ENCODE results near the gene CCDC85C. TPM values are rescaled to one million over a fixed set of nuclear protein-coding genes. Genes with fewer than 3 reads are reported as not detected.
A peak's percentile ranks its signal among the peaks of the same experiment; 100 is the strongest.

CCDC85C gene
- total RNA-seq, 1 donor, result 11.2 TPM

DNA sequence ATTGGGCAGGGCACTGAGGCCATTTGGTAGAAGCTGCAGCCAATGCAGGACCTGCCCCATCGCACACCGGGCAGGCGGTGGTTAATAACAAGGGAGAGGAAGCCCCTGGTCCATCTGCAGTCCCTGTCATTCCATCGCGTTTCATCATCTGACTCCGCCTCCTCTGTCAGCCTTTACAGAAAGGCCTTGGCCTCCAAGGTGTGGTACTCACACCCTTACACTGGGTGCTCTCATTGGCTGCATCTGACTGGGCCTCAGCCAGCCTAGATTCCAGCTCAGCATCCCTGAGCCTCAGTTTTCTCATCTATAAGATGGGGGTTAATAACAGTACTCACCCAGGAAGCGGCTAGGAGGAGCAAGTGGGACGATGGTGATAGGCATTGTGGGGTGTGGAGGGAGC lies 26.2 kb upstream of the CCDC85C start:
- no peak overlapping the region for H3K4me3 ChIP-seq (ENCODE audit: low read depth, low read length)
- TF ChIP-seq, protein P1, sequence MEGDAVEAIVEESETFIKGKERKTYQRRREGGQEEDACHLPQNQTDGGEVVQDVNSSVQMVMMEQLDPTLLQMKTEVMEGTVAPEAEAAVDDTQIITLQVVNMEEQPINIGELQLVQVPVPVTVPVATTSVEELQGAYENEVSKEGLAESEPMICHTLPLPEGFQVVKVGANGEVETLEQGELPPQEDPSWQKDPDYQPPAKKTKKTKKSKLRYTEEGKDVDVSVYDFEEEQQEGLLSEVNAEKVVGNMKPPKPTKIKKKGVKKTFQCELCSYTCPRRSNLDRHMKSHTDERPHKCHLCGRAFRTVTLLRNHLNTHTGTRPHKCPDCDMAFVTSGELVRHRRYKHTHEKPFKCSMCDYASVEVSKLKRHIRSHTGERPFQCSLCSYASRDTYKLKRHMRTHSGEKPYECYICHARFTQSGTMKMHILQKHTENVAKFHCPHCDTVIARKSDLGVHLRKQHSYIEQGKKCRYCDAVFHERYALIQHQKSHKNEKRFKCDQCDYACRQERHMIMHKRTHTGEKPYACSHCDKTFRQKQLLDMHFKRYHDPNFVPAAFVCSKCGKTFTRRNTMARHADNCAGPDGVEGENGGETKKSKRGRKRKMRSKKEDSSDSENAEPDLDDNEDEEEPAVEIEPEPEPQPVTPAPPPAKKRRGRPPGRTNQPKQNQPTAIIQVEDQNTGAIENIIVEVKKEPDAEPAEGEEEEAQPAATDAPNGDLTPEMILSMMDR (IDR thresholded peaks at IDR 0.05; ENCODE audit: insufficient read depth, low read depth, low read length), result no peak
- no peak for DNase-seq (ENCODE audit: low read depth)

DNA sequence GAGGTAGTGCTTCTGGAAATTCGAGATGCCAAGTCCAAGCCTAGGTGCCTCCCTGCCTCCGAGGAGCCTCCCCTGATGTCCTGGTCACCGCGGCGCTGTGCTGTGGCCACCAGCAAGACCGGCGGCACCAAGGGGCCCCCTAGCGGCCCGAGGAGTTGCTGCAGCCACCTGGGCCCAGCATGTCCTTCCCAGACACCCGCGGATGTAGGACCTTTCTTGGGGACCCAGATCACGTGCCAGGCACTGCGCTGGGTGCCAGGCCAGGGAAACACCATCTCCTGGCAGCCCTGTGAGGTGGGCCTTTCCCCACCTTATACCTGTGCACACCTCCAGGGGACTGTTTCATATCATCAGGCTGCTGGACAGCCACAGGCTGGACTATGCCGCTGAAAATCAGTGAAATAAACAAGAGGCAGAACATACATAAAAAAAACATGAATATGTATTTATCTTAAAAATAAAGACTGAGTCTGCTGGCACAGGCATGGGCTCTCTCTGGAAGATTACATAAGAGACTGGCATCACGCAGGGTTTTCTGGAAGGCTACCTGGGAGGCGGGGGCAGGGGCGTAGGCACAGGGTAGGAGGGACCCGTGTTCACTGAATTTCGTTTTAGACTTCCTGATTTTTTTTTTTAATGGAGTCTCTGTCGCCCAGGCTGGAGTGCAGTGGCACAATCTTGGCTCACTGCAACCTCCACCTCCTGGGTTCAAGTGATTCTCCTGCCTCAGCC lies 25.0 kb upstream of the CCDC85C start:
- DNase-seq (ENCODE audit: low read depth), result peak; percentile 73
- H3K4me3 ChIP-seq (ENCODE audit: low read depth, low read length), result no peak overlapping the region
- TF ChIP-seq, protein P1 (IDR thresholded peaks at IDR 0.05; ENCODE audit: insufficient read depth, low read depth, low read length), result peak; percentile 99

DNA sequence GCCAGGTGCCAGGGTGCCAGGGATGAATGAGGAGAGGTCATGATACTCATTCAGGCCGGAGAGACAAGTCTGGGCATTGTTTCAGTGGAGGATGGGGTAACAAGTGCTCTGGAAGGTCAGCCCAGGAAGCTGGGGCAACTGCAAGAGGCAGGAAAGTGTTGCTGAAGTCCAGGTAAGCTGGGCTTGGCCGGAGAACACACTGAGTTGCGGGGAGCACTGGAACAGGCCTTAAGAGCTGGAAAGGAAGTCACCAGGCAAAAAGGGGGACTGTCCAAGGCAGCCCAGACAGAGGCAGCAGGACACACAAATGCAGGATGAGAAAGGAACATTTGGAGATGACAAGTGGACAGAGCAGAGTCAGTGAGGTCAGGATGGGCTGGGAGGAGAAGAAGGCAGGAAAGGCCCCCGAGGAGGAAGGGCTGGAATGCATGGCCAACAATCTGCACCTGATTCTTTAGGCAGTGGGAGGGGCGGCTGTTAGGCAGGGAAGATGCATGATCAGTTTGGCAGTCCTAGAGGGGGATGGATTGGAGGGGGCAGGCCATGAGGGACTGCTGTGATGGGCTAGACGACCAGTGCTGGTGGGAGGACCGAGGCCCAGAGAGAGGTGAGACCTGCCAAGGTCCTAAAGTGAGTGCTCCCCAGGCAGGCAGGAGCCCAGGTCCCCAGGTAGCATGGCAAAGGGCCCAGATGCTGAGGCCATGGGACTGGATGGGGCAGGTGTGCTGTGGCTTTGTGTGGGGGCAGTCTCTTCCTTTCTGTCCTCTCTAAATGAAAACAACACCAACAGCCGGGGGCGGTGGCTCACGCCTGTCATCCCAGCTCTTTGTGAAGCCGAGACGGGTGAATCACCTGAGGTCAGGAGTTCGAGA lies 23.7 kb upstream of the CCDC85C start:
- H3K4me3 ChIP-seq (ENCODE audit: low read depth, low read length), result no peak overlapping the region
- no peak for DNase-seq (ENCODE audit: low read depth)
- TF ChIP-seq, protein P1 (IDR thresholded peaks at IDR 0.05; ENCODE audit: insufficient read depth, low read depth, low read length), result no peak

DNA sequence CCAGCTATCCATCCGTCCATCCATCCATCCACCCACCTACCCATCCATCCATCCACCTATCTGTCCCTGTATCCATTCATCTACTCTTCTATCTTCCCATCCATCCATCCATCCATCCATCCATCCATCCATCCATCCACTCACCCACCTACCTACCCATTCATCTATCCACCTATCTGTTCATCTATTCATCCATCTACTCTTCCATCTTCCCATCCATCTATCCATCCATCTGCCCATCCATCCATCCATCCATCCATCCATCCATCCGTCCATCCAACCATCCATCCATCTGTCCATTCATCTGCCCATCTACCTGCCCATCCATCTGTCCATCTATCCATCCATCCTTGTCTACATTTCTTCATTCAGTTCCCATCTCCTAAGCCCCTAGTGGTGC lies 23.1 kb upstream of the CCDC85C start:
- no peak for DNase-seq (ENCODE audit: low read depth)
- TF ChIP-seq, protein P1 (IDR thresholded peaks at IDR 0.05; ENCODE audit: insufficient read depth, low read depth, low read length), result no peak
- H3K4me3 ChIP-seq (ENCODE audit: low read depth, low read length), result no peak overlapping the region

DNA sequence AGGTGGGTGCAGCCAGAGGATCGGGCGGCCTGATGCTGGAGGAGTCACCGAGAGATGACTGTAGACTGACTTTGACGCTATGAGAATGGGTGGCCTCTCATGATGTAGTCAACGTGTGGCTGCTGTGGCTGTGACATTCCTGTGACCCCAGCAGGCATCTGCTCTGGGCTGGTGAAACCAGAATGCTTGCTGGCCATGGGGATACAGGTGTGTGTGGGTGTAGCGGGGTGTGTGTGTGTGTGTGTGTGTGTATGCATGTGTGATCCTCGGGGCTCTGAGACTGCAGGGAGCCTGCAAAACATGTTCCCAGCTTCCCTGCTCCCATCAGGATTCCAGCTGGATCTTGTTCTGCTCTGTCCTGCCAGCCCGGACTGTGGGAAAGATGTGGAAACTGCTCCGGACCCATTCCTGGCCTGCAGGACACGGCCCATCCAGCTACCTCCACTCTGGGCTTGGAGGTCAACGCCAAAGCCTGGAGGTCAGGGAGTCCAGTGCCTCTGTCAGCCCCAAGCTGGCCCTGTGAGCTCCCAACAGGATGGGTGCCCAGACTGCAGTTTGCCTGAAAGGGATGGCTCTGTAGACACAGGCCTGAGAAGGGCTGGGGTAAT lies 22.1 kb upstream of the CCDC85C start:
- no peak overlapping the region for H3K4me3 ChIP-seq (ENCODE audit: low read depth, low read length)
- no peak for DNase-seq (ENCODE audit: low read depth)
- TF ChIP-seq, protein P1 (IDR thresholded peaks at IDR 0.05; ENCODE audit: insufficient read depth, low read depth, low read length), result no peak

DNA sequence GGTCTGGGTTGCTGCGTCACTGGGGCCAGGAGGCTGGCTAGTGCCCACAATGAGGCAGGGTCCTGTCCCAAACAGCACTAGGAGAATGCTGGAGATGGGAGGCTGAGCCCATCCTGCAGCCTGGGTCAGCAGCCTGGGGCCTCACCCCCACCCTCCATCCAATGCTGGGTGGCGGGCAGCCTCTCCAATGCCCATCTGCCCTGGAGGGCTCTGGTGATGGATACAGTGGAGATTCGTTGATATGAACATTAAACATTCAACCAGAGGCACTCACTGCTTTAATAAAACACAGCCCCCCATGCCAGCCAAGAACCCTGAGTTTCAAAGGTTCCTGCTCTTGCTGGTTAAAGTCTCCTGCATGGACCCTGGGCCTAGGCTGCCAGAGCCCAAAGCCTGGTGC lies 21.5 kb upstream of the CCDC85C start:
- TF ChIP-seq, protein P1 (IDR thresholded peaks at IDR 0.05; ENCODE audit: insufficient read depth, low read depth, low read length), result no peak
- DNase-seq (ENCODE audit: low read depth), result no peak
- H3K4me3 ChIP-seq (ENCODE audit: low read depth, low read length), result no peak overlapping the region
